Thyroid gland (tissue), 4 donors: ENCODE results near the gene SGIP1. TPM values are rescaled to one million over a fixed set of nuclear protein-coding genes. Genes with fewer than 3 reads are reported as not detected.

Source experiments
- DNase-seq, 2 donors: peaks; one replicate each; pipeline ENCODE4 v3.0.0-alpha.2; 2019
- H3K27ac ChIP-seq, 3 donors: fragments of 200-600 bp; sonication (generic); 1 replicate in 2 of 3; 2 replicates in 1 of 3; pipeline ENCODE4 v1.5.1; 2016 to 2019; ENCODE audit warnings: mild to moderate bottlenecking in 1 of 3, moderate library complexity in 1 of 3
- H3K27me3 ChIP-seq: fragments of 200-600 bp; sonication (generic); one replicate; pipeline ENCODE4 v1.5.1; 2019
- H3K36me3 ChIP-seq, 2 donors: fragments of 200-600 bp; sonication (generic); one replicate each; pipeline ENCODE4 v1.5.1; 2016 to 2019
- H3K4me1 ChIP-seq, 2 donors: fragments of 200-600 bp; sonication (generic); one replicate each; pipeline ENCODE4 v1.5.1; 2017 to 2019
- H3K4me3 ChIP-seq, 3 donors: fragments of 200-600 bp; sonication (generic); replicated peaks in 1 of 3; 1 replicate in 2 of 3; 2 replicates in 1 of 3; pipeline ENCODE4 v1.5.1; 2016; ENCODE audit warnings: mild to moderate bottlenecking in 1 of 3
- H3K9me3 ChIP-seq: fragments of 200-600 bp; sonication (generic); one replicate; pipeline ENCODE4 v1.5.1; 2017
- POLR2A ChIP-seq, 2 donors: fragments of 450-650 bp; IDR thresholded peaks; one replicate each; pipeline ENCODE4 v1.6.1; 2017; ENCODE audit warnings: antibody characterized with exemption in 2 of 2, mild to moderate bottlenecking in 2 of 2, moderate library complexity in 1 of 2
- WGBS, 2 donors: methylation state at CpG; one replicate each; pipeline ENCODE4 v1.1.5; 2017; 5-methylcytosine and 5-hydroxymethylcytosine counted together
- intact Hi-C: fragments of 100-400 bp; cut with DNase I; formaldehyde crosslinking; loops from one replicate; pipeline ENCODE4 v1.15.1; 2023
- total RNA-seq, 4 donors: library from RNA; depleted of rRNA; stranded (reverse); fragments of >200 nt; gene quantifications; one replicate each; pipeline ENCODE4 v1.2.3, GENCODE V29; 2016
- TF ChIP-seq, protein P1 (sequence below), 6 experiments: fragments of 200-600 bp in 3 of 6; fragments of 450-650 bp in 3 of 6; sonication (generic) in 3 of 6; IDR thresholded peaks; one replicate each; pipeline ENCODE4 v1.5.1; 2016 to 2019; ENCODE audit warnings: antibody characterized with exemption in 6 of 6, mild to moderate bottlenecking in 2 of 6, inconsistent platforms in 1 of 6, moderate library complexity in 1 of 6

Gene SGIP1
- total RNA-seq, 4 donors from 2014 or later, result 18.7 to 25.6 (median 22.4) TPM

DNA sequence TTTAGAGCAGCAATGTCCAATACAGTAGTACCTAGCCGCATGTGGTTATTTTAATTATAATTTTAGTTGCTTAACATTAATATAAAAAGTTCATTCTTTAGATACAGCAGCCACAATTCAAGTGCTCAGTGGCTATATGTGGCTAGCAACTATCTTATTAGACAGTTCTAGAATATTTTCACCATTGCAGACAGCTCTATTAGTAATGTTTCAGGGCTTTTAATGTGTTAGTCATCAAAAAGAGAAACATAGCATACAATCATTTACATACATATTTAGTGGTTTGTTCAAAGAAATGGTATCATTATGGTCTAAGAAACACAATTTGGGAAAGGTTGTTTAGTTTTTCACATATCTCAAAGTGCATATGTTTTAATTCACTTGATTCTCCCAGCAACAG is 151.7 kb downstream of the SGIP1 start:
- intact Hi-C loops, result no loop called here
- TF ChIP-seq POLR2A (IDR thresholded peaks at IDR 0.05), result no peak
- H3K4me1 ChIP-seq, result no peaks in the 10 kb centered on the region
- no peak for DNase-seq
- H3K27ac ChIP-seq, result no peak overlapping the region
- no peaks in the 10 kb centered on the region for H3K9me3 ChIP-seq
- no peaks in the 10 kb centered on the region for H3K27me3 ChIP-seq
- no peak overlapping the region for H3K4me3 ChIP-seq
- H3K36me3 ChIP-seq, result no peaks in the 10 kb centered on the region
- WGBS, 2 donors, result 97 to 98% methylated on average over 1 of the region's 1 CpG

DNA sequence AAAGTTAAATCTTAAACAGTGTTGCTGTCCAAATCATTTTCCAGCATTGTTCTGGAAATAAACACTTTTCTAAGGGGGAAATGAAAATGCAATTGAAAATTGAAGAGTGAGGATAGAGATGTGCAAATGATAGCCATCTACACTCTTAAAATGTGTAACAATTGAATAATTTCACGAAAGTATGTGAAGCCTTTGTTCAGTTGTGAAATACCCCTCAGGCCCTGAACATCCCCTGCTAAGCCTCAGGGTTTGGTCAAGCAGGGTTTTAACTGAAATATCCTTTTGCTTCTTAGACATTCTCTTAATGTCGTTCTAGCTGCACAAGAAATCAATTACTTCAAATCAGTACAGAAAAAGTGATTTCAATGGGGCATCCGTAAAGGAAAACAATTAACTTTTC is 152.5 kb downstream of the SGIP1 start:
- H3K4me3 ChIP-seq, result no peak overlapping the region
- no peak for TF ChIP-seq POLR2A (IDR thresholded peaks at IDR 0.05)
- TF ChIP-seq, protein P1, sequence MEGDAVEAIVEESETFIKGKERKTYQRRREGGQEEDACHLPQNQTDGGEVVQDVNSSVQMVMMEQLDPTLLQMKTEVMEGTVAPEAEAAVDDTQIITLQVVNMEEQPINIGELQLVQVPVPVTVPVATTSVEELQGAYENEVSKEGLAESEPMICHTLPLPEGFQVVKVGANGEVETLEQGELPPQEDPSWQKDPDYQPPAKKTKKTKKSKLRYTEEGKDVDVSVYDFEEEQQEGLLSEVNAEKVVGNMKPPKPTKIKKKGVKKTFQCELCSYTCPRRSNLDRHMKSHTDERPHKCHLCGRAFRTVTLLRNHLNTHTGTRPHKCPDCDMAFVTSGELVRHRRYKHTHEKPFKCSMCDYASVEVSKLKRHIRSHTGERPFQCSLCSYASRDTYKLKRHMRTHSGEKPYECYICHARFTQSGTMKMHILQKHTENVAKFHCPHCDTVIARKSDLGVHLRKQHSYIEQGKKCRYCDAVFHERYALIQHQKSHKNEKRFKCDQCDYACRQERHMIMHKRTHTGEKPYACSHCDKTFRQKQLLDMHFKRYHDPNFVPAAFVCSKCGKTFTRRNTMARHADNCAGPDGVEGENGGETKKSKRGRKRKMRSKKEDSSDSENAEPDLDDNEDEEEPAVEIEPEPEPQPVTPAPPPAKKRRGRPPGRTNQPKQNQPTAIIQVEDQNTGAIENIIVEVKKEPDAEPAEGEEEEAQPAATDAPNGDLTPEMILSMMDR (IDR thresholded peaks at IDR 0.05), result no peak
- no peak for DNase-seq
- no peaks in the 10 kb centered on the region for H3K4me1 ChIP-seq
- H3K36me3 ChIP-seq, result no peaks in the 10 kb centered on the region
- 90% methylated on average over 3 of the region's 3 CpGs for WGBS, 2 donors
- intact Hi-C loops, result no loop called here
- no peaks in the 10 kb centered on the region for H3K27me3 ChIP-seq
- H3K27ac ChIP-seq, result no peak overlapping the region
- H3K9me3 ChIP-seq, result no peaks in the 10 kb centered on the region

DNA sequence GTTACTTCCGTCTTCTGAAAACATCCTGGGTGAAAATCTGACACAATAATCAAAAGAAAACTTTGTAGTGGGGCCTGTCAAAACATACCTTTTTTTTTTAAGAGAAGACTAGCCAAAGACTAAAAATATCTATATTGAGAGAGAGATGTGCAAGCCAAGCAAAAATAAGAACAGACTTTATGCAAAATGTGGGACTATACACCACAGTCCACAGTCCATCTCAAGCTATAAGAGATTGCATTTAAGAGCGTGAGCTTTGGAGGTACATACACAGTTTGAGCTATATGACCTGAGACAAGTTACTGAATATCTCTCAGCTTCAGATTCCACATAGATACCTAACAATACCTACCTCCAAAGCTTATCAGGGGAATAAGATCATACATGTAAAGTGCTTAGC is 153.4 kb downstream of the SGIP1 start:
- H3K4me1 ChIP-seq, result no peaks in the 10 kb centered on the region
- no peak overlapping the region for H3K27ac ChIP-seq
- H3K27me3 ChIP-seq, result no peaks in the 10 kb centered on the region
- no peaks in the 10 kb centered on the region for H3K36me3 ChIP-seq
- intact Hi-C loops, result no loop called here
- TF ChIP-seq, protein P1 (IDR thresholded peaks at IDR 0.05), result no peak
- TF ChIP-seq POLR2A (IDR thresholded peaks at IDR 0.05), result no peak
- H3K9me3 ChIP-seq, result no peaks in the 10 kb centered on the region
- H3K4me3 ChIP-seq, result no peak overlapping the region
- DNase-seq, result no peak
- 89 to 92% methylated on average over 2 of the region's 2 CpGs for WGBS, 2 donors

DNA sequence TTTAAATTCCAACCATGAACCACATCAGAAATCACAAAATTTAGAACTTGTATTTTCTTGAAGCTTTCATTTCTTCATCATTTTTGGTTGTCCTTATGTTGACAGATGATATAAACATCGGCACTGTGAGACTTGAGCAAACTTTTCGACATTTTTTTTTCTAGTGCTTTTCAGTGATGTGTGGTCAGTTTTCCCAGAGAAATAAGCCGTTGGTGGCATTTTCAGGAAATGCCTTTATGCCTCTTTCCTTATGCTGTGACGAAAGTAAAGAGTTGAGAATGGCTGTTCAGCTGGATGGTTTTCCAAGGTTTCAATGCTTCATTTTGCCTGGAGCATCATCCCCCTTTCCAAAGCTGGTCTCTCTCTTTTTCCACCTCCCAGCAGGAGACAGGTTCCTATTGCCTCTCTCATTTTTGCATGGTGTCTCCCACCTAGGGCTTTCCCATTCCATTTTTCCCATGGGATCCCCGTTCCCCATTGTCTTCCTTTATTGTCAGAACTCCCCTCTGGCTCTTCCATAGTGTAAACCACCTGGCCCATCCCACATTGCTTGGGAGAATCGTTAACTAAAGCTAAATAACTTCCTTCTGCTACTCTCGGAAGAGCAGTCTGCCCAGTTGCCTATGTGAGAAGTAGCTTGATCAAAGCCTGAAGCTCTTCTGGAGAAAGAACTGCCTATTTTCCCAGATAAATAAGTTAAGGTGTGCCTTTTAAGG is 156.9 kb downstream of the SGIP1 start:
- DNase-seq, result no peak
- intact Hi-C loops, result no loop called here
- Histone ChIP-seq H3K4me1 (no peaks in the 10 kb centered on the region), H3K27me3 (no peaks in the 10 kb centered on the region), H3K36me3 (no peaks in the 10 kb centered on the region), H3K9me3 (no peaks in the 10 kb centered on the region), H3K27ac (no peak overlapping the region), H3K4me3 (no peak overlapping the region)
- TF ChIP-seq, protein P1 (IDR thresholded peaks at IDR 0.05), result no peak
- no peak for TF ChIP-seq POLR2A (IDR thresholded peaks at IDR 0.05)
- WGBS, 2 donors, result 75 to 78% methylated on average over 7 of the region's 7 CpGs

DNA sequence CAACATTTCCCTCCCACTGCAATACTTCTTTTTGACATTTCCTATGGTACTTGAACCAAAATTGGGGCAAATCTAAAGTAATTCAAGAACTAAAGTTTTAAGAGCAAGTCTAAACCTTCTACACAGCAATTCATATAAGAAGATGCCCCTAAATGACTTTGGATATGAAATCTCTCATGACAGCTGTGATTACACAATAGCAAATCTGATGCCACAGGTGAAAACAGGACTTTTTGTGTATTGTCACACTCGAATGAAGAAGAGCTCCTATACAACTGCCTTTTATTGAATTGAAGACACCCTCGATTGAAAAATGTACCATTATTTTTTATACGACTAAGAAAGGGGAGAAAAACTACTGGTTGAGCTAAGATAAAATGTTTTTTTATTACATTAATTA is 158.7 kb downstream of the SGIP1 start:
- H3K27me3 ChIP-seq, result no peaks in the 10 kb centered on the region
- no peaks in the 10 kb centered on the region for H3K4me1 ChIP-seq
- TF ChIP-seq POLR2A (IDR thresholded peaks at IDR 0.05), result no peak
- TF ChIP-seq, protein P1 (IDR thresholded peaks at IDR 0.05), result no peak
- no peaks in the 10 kb centered on the region for H3K36me3 ChIP-seq
- 80 to 93% methylated on average over 3 of the region's 3 CpGs for WGBS, 2 donors
- intact Hi-C loops, result no loop called here
- no peak overlapping the region for H3K4me3 ChIP-seq
- no peak overlapping the region for H3K27ac ChIP-seq
- no peaks in the 10 kb centered on the region for H3K9me3 ChIP-seq
- no peak for DNase-seq
